Activated effector memory CD4-positive, alpha-beta T cell treated with anti-CD3 and anti-CD28 coated beads, Interleukin-2, amount 50 U/mL, for 16 hours (primary cell): ENCODE results near the gene FMN1.

ENCODE experiments used
- DNase-seq: peaks from one replicate; pipeline ENCODE4 v3.0.0-alpha.2; 2020

The FMN1 gene

GRCh38 chr15:33154351-33155166 lies 40.0 kb downstream of the FMN1 start:
- DNase-seq = no peak

- no peak for DNase-seq
These were observed 41.0 kb downstream of the FMN1 start for GRCh38 chr15:33153548-33153947.

GRCh38 chr15:33152502-33153109 lies 41.9 kb downstream of the FMN1 start:
- DNase-seq = no peak

GRCh38 chr15:33150971-33151370 lies 43.5 kb downstream of the FMN1 start:
- no peak for DNase-seq

- DNase-seq = no peak
These were observed 44.0 kb downstream of the FMN1 start for GRCh38 chr15:33150431-33150941.

- DNase-seq = no peak
These were observed 44.6 kb downstream of the FMN1 start for GRCh38 chr15:33149919-33150318.

GRCh38 chr15:33148129-33148751 lies 46.3 kb downstream of the FMN1 start:
- DNase-seq = no peak

GRCh38 chr15:33146051-33146450 lies 48.5 kb downstream of the FMN1 start:
- DNase-seq = no peak

- DNase-seq = no peak
These were observed 49.1 kb downstream of the FMN1 start for GRCh38 chr15:33145447-33145846.

- DNase-seq = no peak
These were observed 51.8 kb downstream of the FMN1 start for GRCh38 chr15:33142708-33143107.

GRCh38 chr15:33138000-33138399 lies 56.5 kb downstream of the FMN1 start:
- no peak for DNase-seq

GRCh38 chr15:33137101-33137500 lies 57.4 kb downstream of the FMN1 start:
- no peak for DNase-seq

GRCh38 chr15:33136353-33136752 lies 58.2 kb downstream of the FMN1 start:
- no peak for DNase-seq

GRCh38 chr15:33135355-33135781 lies 59.1 kb downstream of the FMN1 start:
- no peak for DNase-seq

- DNase-seq = no peak
These were observed 61.7 kb downstream of the FMN1 start for GRCh38 chr15:33132722-33133345.

- no peak for DNase-seq
These were observed 62.3 kb downstream of the FMN1 start for GRCh38 chr15:33132233-33132580.

GRCh38 chr15:33131552-33132232 lies 62.8 kb downstream of the FMN1 start:
- DNase-seq = no peak

GRCh38 chr15:33126559-33127290 lies 67.8 kb downstream of the FMN1 start:
- DNase-seq = peak; percentile 81

GRCh38 chr15:33125894-33126537 lies 68.5 kb downstream of the FMN1 start:
- DNase-seq = no peak

- DNase-seq = no peak
These were observed 69.7 kb downstream of the FMN1 start for GRCh38 chr15:33124811-33125210.

GRCh38 chr15:33124279-33124678 lies 70.2 kb downstream of the FMN1 start:
- DNase-seq = no peak

GRCh38 chr15:33119865-33120264 lies 74.6 kb downstream of the FMN1 start:
- no peak for DNase-seq
